T-cell (primary cell): ENCODE results near the gene MEF2A. TPM values are rescaled to one million over a fixed set of nuclear protein-coding genes. Genes with fewer than 3 reads are reported as not detected.

ENCODE experiments used
- ATAC-seq, 4 experiments: fragments of 200-7000 bp in 3 of 4; fragments of 150-1000 bp in 1 of 4; cut with Tn5 transposase; replicated peaks in 1 of 4; 1 replicate in 3 of 4; 2 replicates in 1 of 4; pipeline ENCODE4 v1.10.0; 2021; ENCODE audit warnings: moderate library complexity in 3 of 4, mild to moderate bottlenecking in 2 of 4, moderate number of reproducible peaks in 1 of 4
- CTCF ChIA-PET, 2 donors: fragments of 300-600 bp; sonication (Branson Sonifier 250); formaldehyde crosslinking; loops; one replicate each; lab custom pipeline; 2022; ENCODE audit warnings: antibody characterized with exemption in 2 of 2; lab: Charles Lee
- POLR2A ChIA-PET, 2 donors: fragments of 300-600 bp; sonication (Branson Sonifier 250); formaldehyde crosslinking; loops; one replicate each; lab custom pipeline; 2022; ENCODE audit warnings: antibody characterized with exemption in 2 of 2; lab: Charles Lee
- DNase-seq, 35 experiments: peaks; one replicate each; pipeline versions ENCODE4 v3.0.0 to v3.0.0-alpha.2; 2013 to 2023
- H3K27ac ChIP-seq: one replicate; pipeline ENCODE4 v1.5.1; 2013; ENCODE audit warnings: low read length
- H3K27me3 ChIP-seq, 2 experiments: replicated peaks in 1 of 2; 1 replicate in 1 of 2; 2 replicates in 1 of 2; pipeline versions ENCODE4 v1.6.1 to v1.7.0; 2013; ENCODE audit warnings: low read length in 1 of 2, mixed read lengths in 1 of 2; ENCODE audit not compliant: control insufficient read depth in 2 of 2, insufficient read depth in 2 of 2; ENCODE audit errors: extremely low read depth in 1 of 2
- H3K36me3 ChIP-seq, 2 donors: 1 replicate in 1 of 2; 2 replicates in 1 of 2; pipeline versions ENCODE4 v1.6.1 to v1.7.0; 2013; ENCODE audit warnings: low read length in 1 of 2; ENCODE audit not compliant: control insufficient read depth in 2 of 2, insufficient read depth in 1 of 2; ENCODE audit errors: extremely low read depth in 1 of 2
- H3K4me1 ChIP-seq, 2 experiments: 1 replicate in 1 of 2; 2 replicates in 1 of 2; pipeline versions ENCODE4 v1.6.1 to v1.7.0; 2013; ENCODE audit warnings: low read length in 2 of 2, mixed read lengths in 1 of 2; ENCODE audit not compliant: insufficient read depth in 2 of 2, control insufficient read depth in 1 of 2; ENCODE audit errors: extremely low read depth in 1 of 2
- H3K4me3 ChIP-seq, 2 donors: 1 replicate in 1 of 2; 2 replicates in 1 of 2; pipeline versions ENCODE4 v1.5.1 to v1.7.0; 2013; ENCODE audit warnings: mild to moderate bottlenecking in 2 of 2, low read length in 1 of 2, moderate library complexity in 1 of 2; ENCODE audit not compliant: control insufficient read depth in 1 of 2; ENCODE audit errors: extremely low read depth in 1 of 2
- H3K9me3 ChIP-seq: 2 replicates; pipeline ENCODE4 v1.7.0; 2013
- H3K27ac Mint-ChIP-seq, 2 donors: one replicate each; pipeline ENCODE4 v1.8.0; 2020 to 2021; ENCODE audit warnings: mild to moderate bottlenecking in 2 of 2, mixed read lengths in 2 of 2
- H3K27me3 Mint-ChIP-seq, 2 donors: one replicate each; pipeline ENCODE4 v1.8.0; 2021 to 2022; ENCODE audit warnings: mixed read lengths in 2 of 2
- H3K36me3 Mint-ChIP-seq: one replicate; pipeline ENCODE4 v1.8.0; 2021; ENCODE audit warnings: mixed read lengths
- H3K4me1 Mint-ChIP-seq, 3 donors: one replicate each; pipeline ENCODE4 v1.8.0; 2020 to 2022; ENCODE audit warnings: mixed read lengths in 3 of 3, mild to moderate bottlenecking in 1 of 3
- H3K4me3 Mint-ChIP-seq, 3 donors: one replicate each; pipeline ENCODE4 v1.8.0; 2020 to 2022; ENCODE audit warnings: mild to moderate bottlenecking in 3 of 3, mixed read lengths in 3 of 3, moderate library complexity in 3 of 3
- H3K9me3 Mint-ChIP-seq, 3 donors: one replicate each; pipeline ENCODE4 v1.8.0; 2020 to 2022; ENCODE audit warnings: mixed read lengths in 3 of 3
- whole genome bisulfite sequencing: methylation state at CpG from one replicate; pipeline ENCODE4 v1.1.5; 2013; ENCODE audit warnings: missing lambda C conversion rate; ENCODE audit not compliant: insufficient coverage; 5-methylcytosine and 5-hydroxymethylcytosine counted together
- total RNA-seq, 35 experiments: library from RNA in 6 of 35; stranded (reverse) in 6 of 35; fragments of 120-200 nt in 1 of 35; gene quantifications; one replicate each; pipeline versions ENCODE4 v1.2.1 to v1.2.4 and lab custom pipeline; 2013 to 2026

The MEF2A gene
- total RNA-seq, 5 donors from 2014 or later (not counting 1 experiment from before 2014, with no cell fraction given): 31.6 to 37.4 (median 33.9) TPM

GRCh38 chr15:99696096-99696495 is 130.3 kb downstream of the MEF2A start:
- Histone ChIP-seq H3K4me3 (no peak overlapping the region), H3K27ac (no peak overlapping the region), H3K27me3 (no peaks in the 10 kb centered on the region), H3K9me3 (no peaks in the 10 kb centered on the region), H3K36me3 (peaks cover 4 to 19% of the 10 kb centered on the region in 2 donors), H3K4me1 (no peaks in the 10 kb centered on the region)
- no peaks in the 10 kb centered on the region for H3K4me1 Mint-ChIP-seq
- ATAC-seq (no peak), DNase-seq (no peak)
- H3K27me3 Mint-ChIP-seq: no peaks in the 10 kb centered on the region
- H3K9me3 Mint-ChIP-seq: no peaks in the 10 kb centered on the region
- CTCF ChIA-PET: interaction anchor here (0.5 to 0.6 kb wide), 2 partner anchors 74 to 356 kb away, joined by 3 read pairs; no protein-coding TSS in a partner anchor
- POLR2A ChIA-PET: interaction anchor here in 1 of 2 donors (0.7 kb wide), 1 partner anchor 422 kb away, joined by 4 read pairs; no protein-coding TSS in a partner anchor
- peaks cover 40% of the 10 kb centered on the region for H3K36me3 Mint-ChIP-seq
- 90% methylated on average over 2 of the region's 2 CpGs for WGBS
- H3K27ac Mint-ChIP-seq: no peak overlapping the region
- H3K4me3 Mint-ChIP-seq: no peak overlapping the region

GRCh38 chr15:99702895-99703602 is 137.3 kb downstream of the MEF2A start:
- no peak overlapping the region for H3K4me3 ChIP-seq
- no peaks in the 10 kb centered on the region for H3K9me3 ChIP-seq
- no peaks in the 10 kb centered on the region for H3K27me3 ChIP-seq
- no peaks in the 10 kb centered on the region for H3K36me3 ChIP-seq
- H3K4me1 Mint-ChIP-seq: peaks cover 41 to 44% (median 42%) of the 10 kb centered on the region in 3 donors
- POLR2A ChIA-PET: interaction anchor here in 1 of 2 donors (0.6 kb wide), 1 partner anchor 895 kb away, joined by 4 read pairs; no protein-coding TSS in a partner anchor
- H3K27me3 Mint-ChIP-seq: no peaks in the 10 kb centered on the region
- peaks cover 12 to 29% of the 10 kb centered on the region in 2 experiments for H3K4me1 ChIP-seq
- H3K36me3 Mint-ChIP-seq: peaks cover 2% of the 10 kb centered on the region
- DNase-seq (peak in 1 of 35 experiments; percentile 20), ATAC-seq (no peak)
- peak overlapping the region; percentile 6 for H3K27ac ChIP-seq
- H3K4me3 Mint-ChIP-seq: no peak overlapping the region
- H3K9me3 Mint-ChIP-seq: no peaks in the 10 kb centered on the region
- peak overlapping the region; percentile 47 to 76 for H3K27ac Mint-ChIP-seq
- WGBS: no CpG with 5 or more reads among the region's 4 CpGs
- CTCF ChIA-PET: interaction anchor here (0.9 to 6.4 kb wide), 17 partner anchors 10 to 451 kb away, joined by 3 to 84 read pairs (median 6); partner anchors contain the start of gene LYSMD4 (in 1 of the 2)

- peaks cover 7% of the 10 kb centered on the region for H3K36me3 Mint-ChIP-seq
- ATAC-seq (peak in 1 of 4 experiments; percentile 31), DNase-seq (peak in 1 of 35 experiments; percentile 61)
- POLR2A ChIA-PET: interaction anchor here (0.6 to 1.6 kb wide), 3 partner anchors 10 to 894 kb away, joined by 3 to 4 read pairs (median 4); no protein-coding TSS in a partner anchor
- no peaks in the 10 kb centered on the region for H3K9me3 Mint-ChIP-seq
- Histone ChIP-seq H3K4me3 (no peak overlapping the region), H3K9me3 (no peaks in the 10 kb centered on the region), H3K36me3 (no peaks in the 10 kb centered on the region), H3K27me3 (no peaks in the 10 kb centered on the region), H3K4me1 (peaks cover 17 to 29% of the 10 kb centered on the region in 2 experiments), H3K27ac (no peak overlapping the region)
- H3K27ac Mint-ChIP-seq: peak overlapping the region in 1 of 2 donors; percentile 76
- H3K4me1 Mint-ChIP-seq: peaks cover 47 to 51% (median 48%) of the 10 kb centered on the region in 3 donors
- H3K27me3 Mint-ChIP-seq: no peaks in the 10 kb centered on the region
- CTCF ChIA-PET: interaction anchor here (0.6 to 6.4 kb wide), 47 partner anchors 9 to 647 kb away, joined by 3 to 84 read pairs (median 4); partner anchors contain the start of genes LYSMD4 (in 1 of the 2) and SYNM (in 1 of the 2)
- WGBS: 64% methylated on average over 2 of the region's 7 CpGs
- no peak overlapping the region for H3K4me3 Mint-ChIP-seq
Observed at GRCh38 chr15:99703603-99704443, 138.0 kb downstream of the MEF2A start.

GRCh38 chr15:99704444-99704838 is 138.7 kb downstream of the MEF2A start:
- Mint-ChIP-seq H3K9me3 (no peaks in the 10 kb centered on the region), H3K36me3 (peaks cover 13% of the 10 kb centered on the region), H3K4me1 (peaks cover 52 to 58% (median 54%) of the 10 kb centered on the region in 3 donors), H3K27ac (no peak overlapping the region), H3K27me3 (no peaks in the 10 kb centered on the region), H3K4me3 (no peak overlapping the region)
- no peak overlapping the region for H3K4me3 ChIP-seq
- H3K36me3 ChIP-seq: no peaks in the 10 kb centered on the region
- H3K9me3 ChIP-seq: no peaks in the 10 kb centered on the region
- H3K27me3 ChIP-seq: no peaks in the 10 kb centered on the region
- no peak overlapping the region for H3K27ac ChIP-seq
- DNase-seq: peak in 13 of 35 experiments; percentile 6 to 87 (median 24)
- WGBS: no CpG with 5 or more reads among the region's 3 CpGs
- ATAC-seq: peak; percentile 71 to 76 (median 74)
- CTCF ChIA-PET: interaction anchor here (0.6 to 6.4 kb wide), 51 partner anchors 9 to 646 kb away, joined by 3 to 84 read pairs (median 4); partner anchors contain the start of genes LYSMD4 (in 1 of the 2) and SYNM (in 1 of the 2)
- POLR2A ChIA-PET: interaction anchor here (0.5 to 1.6 kb wide), 4 partner anchors 10 to 889 kb away, joined by 3 to 4 read pairs (median 3); no protein-coding TSS in a partner anchor
- H3K4me1 ChIP-seq: peaks cover 17 to 29% of the 10 kb centered on the region in 2 experiments

- Histone ChIP-seq H3K36me3 (peaks cover 0 to 15% of the 10 kb centered on the region in 2 donors), H3K4me3 (peak overlapping the region in 1 of 2 donors; percentile 24), H3K9me3 (no peaks in the 10 kb centered on the region), H3K27ac (peak overlapping the region; percentile 30), H3K27me3 (no peaks in the 10 kb centered on the region), H3K4me1 (peaks cover 17 to 29% of the 10 kb centered on the region in 2 experiments)
- ATAC-seq (peak; percentile 49 to 81 (median 55)), DNase-seq (peak in 30 of 35 experiments; percentile 12 to 62 (median 32))
- CTCF ChIA-PET: interaction anchor here in 1 of 2 donors (1.1 to 4.6 kb wide), 3 partner anchors 364 to 435 kb away, joined by 3 to 51 read pairs (median 5); no protein-coding TSS in a partner anchor
- peaks cover 26% of the 10 kb centered on the region for H3K36me3 Mint-ChIP-seq
- H3K4me3 Mint-ChIP-seq: peak overlapping the region; percentile 74 to 83 (median 80)
- H3K9me3 Mint-ChIP-seq: no peaks in the 10 kb centered on the region
- WGBS: 10% methylated on average over 2 of the region's 10 CpGs
- peak overlapping the region; percentile 85 for H3K27ac Mint-ChIP-seq
- POLR2A ChIA-PET: no interaction called here
- peaks cover 52 to 63% (median 54%) of the 10 kb centered on the region in 3 donors for H3K4me1 Mint-ChIP-seq
- no peaks in the 10 kb centered on the region for H3K27me3 Mint-ChIP-seq
Observed at GRCh38 chr15:99706557-99707303, 140.9 kb downstream of the MEF2A start.
